ENCODE results near the gene OSTM1. TPM values are rescaled to one million over a fixed set of nuclear protein-coding genes. Genes with fewer than 3 reads are reported as not detected.

Gene OSTM1
- total RNA-seq, 1 donor from 2014 or later, result 21.4 TPM

DNA sequence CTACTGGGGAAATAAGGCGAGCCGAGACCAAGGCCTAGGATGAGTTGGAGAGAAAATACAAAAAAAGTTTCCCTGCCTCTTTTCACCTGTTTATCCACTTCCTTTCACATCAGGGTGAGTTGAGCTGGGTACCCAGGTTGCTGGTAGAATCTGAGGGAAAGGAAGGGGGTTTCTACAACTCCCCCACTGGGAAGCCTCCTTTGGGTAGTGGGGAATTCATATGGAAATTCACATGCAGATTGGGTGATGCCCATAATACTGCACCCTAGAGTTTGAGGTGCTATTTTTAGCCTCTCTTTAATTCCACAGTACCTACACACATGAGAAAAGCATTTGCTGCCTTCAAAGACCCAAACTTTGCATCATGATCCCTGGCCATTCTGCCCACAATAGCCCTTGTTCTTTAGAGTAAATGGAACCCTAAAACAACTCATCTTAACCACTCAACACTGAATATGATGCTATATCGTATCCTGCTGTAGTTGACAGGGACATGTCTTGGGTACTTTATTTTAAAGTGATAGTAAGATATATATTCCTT, 2.7 kb downstream of the OSTM1 start:
- Mint-ChIP-seq H3K4me3 (no peak overlapping the region), H3K9me3 (no peaks in the 10 kb centered on the region), H3K36me3 (ENCODE audit: low read depth) (peaks cover 3% of the 10 kb centered on the region), H3K27me3 (no peaks in the 10 kb centered on the region), H3K27ac (no peak overlapping the region), H3K4me1 (peaks cover 32% of the 10 kb centered on the region)
- intact Hi-C loops (cut with micrococcal nuclease), result loop anchor here (10.0 kb wide), 2 partner anchors 617 to 1023 kb away; partner anchors contain the start of genes CEP57L1, PDSS2 and SESN1
- ATAC-seq (ENCODE audit: low read depth) (no peak), DNase-seq (no peak)
- ChIA-PET POLR2A (interaction anchor here (0.6 to 0.7 kb wide), 2 partner anchors 120 to 957 kb away, joined by 3 to 4 read pairs; no protein-coding TSS in a partner anchor), CTCF (no interaction called here)
- TF ChIP-seq, protein P1, sequence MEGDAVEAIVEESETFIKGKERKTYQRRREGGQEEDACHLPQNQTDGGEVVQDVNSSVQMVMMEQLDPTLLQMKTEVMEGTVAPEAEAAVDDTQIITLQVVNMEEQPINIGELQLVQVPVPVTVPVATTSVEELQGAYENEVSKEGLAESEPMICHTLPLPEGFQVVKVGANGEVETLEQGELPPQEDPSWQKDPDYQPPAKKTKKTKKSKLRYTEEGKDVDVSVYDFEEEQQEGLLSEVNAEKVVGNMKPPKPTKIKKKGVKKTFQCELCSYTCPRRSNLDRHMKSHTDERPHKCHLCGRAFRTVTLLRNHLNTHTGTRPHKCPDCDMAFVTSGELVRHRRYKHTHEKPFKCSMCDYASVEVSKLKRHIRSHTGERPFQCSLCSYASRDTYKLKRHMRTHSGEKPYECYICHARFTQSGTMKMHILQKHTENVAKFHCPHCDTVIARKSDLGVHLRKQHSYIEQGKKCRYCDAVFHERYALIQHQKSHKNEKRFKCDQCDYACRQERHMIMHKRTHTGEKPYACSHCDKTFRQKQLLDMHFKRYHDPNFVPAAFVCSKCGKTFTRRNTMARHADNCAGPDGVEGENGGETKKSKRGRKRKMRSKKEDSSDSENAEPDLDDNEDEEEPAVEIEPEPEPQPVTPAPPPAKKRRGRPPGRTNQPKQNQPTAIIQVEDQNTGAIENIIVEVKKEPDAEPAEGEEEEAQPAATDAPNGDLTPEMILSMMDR (IDR thresholded peaks at IDR 0.05), result no peak

DNA sequence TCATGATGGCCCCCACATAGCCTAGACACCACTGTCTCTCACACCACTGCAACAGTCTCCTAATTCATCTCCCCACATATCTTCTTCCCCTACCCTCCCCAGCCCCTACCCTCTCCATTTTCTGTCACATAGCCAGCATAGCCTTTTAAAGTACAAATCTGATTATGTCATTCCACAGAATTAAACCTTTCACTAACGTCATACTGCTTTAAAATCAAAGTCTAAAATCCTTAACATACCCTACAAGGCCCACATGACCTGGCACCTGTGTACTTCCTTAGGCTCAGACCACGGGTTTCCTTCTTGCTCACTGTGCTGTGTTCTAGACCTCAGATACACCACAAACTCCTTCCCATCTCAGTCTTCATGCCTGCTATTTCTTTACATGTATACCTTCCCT, 5.9 kb downstream of the OSTM1 start:
- ChIA-PET POLR2A (no interaction called here), CTCF (no interaction called here)
- H3K36me3 Mint-ChIP-seq (ENCODE audit: low read depth), result peaks cover 11% of the 10 kb centered on the region
- intact Hi-C loops (cut with micrococcal nuclease), result no loop called here
- no peaks in the 10 kb centered on the region for H3K27me3 Mint-ChIP-seq
- no peaks in the 10 kb centered on the region for H3K9me3 Mint-ChIP-seq
- no peak for DNase-seq
- no peak overlapping the region for H3K4me3 Mint-ChIP-seq
- peaks cover 20% of the 10 kb centered on the region for H3K4me1 Mint-ChIP-seq
- TF ChIP-seq, protein P1 (IDR thresholded peaks at IDR 0.05), result no peak
- peak; percentile 54 for ATAC-seq (ENCODE audit: low read depth)
- H3K27ac Mint-ChIP-seq, result no peak overlapping the region

DNA sequence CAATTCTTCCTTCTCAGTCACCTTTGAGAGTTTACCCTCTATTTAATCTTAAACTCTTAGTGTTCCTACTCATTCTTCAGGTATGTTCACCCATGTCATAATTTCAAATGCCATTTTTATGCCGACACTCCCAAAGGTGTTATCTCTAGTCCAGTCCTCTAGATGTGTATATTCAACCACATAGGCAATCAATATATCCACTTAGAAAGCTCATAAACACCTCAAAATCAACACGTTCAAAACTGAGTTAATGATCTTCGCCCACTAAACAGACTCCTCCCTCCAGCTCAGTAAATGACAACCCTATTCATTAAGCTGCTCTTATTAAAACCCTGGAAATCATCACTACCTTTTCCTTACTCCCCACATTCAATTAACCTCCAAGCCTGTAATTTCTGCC, 6.4 kb downstream of the OSTM1 start:
- CTCF ChIA-PET, result no interaction called here
- intact Hi-C loops (cut with micrococcal nuclease), result no loop called here

DNA sequence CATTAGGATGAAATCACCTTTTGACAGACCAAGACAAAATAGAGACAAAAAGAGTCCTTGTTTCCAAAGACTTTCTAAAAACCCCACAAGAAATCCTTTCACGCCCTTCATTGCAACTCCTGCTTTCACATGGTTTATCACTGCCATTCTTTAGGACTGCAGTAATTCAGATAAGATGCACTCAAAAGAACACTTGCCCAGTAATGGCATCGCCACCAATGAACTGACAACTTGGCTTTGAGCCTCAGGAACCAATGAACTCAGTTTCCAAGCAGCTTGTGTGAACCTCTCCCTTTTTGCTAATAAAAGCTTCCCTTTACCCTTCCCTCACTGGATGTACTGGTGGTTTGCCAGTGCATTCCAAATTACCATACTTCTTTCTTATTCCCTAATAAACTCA, 21.8 kb downstream of the OSTM1 start:
- H3K9me3 Mint-ChIP-seq, result no peaks in the 10 kb centered on the region
- DNase-seq (no peak), ATAC-seq (ENCODE audit: low read depth) (no peak)
- TF ChIP-seq, protein P1 (IDR thresholded peaks at IDR 0.05), result no peak
- H3K27me3 Mint-ChIP-seq, result no peaks in the 10 kb centered on the region
- peaks cover 34% of the 10 kb centered on the region for H3K36me3 Mint-ChIP-seq (ENCODE audit: low read depth)
- H3K4me3 Mint-ChIP-seq, result no peak overlapping the region
- ChIA-PET POLR2A (interaction anchor here (0.6 kb wide), 1 partner anchor 919 kb away, joined by 6 read pairs; no protein-coding TSS in a partner anchor), CTCF (no interaction called here)
- no peaks in the 10 kb centered on the region for H3K4me1 Mint-ChIP-seq
- H3K27ac Mint-ChIP-seq, result no peak overlapping the region
- intact Hi-C loops (cut with micrococcal nuclease), result loop anchor here (5.0 to 10.0 kb wide), 3 partner anchors 75 to 1718 kb away; no protein-coding TSS in a partner anchor

More for the DNA sequence above, 6.4 kb downstream of the OSTM1 start:
- H3K27ac Mint-ChIP-seq, result no peak overlapping the region
- DNase-seq (no peak), ATAC-seq (ENCODE audit: low read depth) (no peak)
- H3K27me3 Mint-ChIP-seq, result no peaks in the 10 kb centered on the region
- H3K4me3 Mint-ChIP-seq, result no peak overlapping the region
- no peaks in the 10 kb centered on the region for H3K9me3 Mint-ChIP-seq
- peaks cover 12% of the 10 kb centered on the region for H3K36me3 Mint-ChIP-seq (ENCODE audit: low read depth)
- H3K4me1 Mint-ChIP-seq, result peaks cover 16% of the 10 kb centered on the region
- POLR2A ChIA-PET, result no interaction called here
- TF ChIP-seq, protein P1 (IDR thresholded peaks at IDR 0.05), result no peak

DNA sequence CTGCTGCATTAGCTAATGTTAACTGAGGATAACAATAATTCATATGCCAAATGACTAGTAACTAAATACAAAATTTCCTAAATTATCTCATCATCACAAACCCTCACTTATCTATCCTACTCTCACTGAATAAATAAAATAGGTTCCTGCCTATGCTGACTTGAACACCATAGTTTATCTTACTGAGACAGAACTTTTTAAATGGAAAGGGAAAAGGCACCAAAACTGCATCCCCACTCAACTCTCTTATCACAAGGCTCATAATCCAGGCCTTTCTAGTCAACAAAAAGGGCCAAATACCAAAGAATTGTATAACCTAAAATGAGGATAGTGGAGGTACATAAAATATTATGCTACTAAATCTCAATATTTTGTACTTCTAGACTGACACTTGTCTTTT, 23.1 kb downstream of the OSTM1 start:
- H3K27me3 Mint-ChIP-seq, result no peaks in the 10 kb centered on the region
- POLR2A ChIA-PET, result no interaction called here
- intact Hi-C loops (cut with micrococcal nuclease), result loop anchor here (2.0 to 10.0 kb wide), 4 partner anchors 74 to 1717 kb away; no protein-coding TSS in a partner anchor
- H3K9me3 Mint-ChIP-seq, result no peaks in the 10 kb centered on the region
- TF ChIP-seq, protein P1 (IDR thresholded peaks at IDR 0.05), result no peak
- peaks cover 40% of the 10 kb centered on the region for H3K36me3 Mint-ChIP-seq (ENCODE audit: low read depth)
- H3K4me3 Mint-ChIP-seq, result no peak overlapping the region
- no peak overlapping the region for H3K27ac Mint-ChIP-seq
- ATAC-seq (ENCODE audit: low read depth) (no peak), DNase-seq (no peak)
- H3K4me1 Mint-ChIP-seq, result no peaks in the 10 kb centered on the region
- CTCF ChIA-PET, result interaction anchor here (2.3 kb wide), 1 partner anchor 11 kb away, joined by 7 read pairs; no protein-coding TSS in a partner anchor

Data from activated B cell treated with CpG ODN at 0.5 μM for 24 hours (primary cell).